Adrenal gland (tissue), 5 donors: ENCODE results near the gene SYT2.

ENCODE experiments used
- CTCF ChIP-seq, 6 experiments: fragments of 450-650 bp in 4 of 6; fragments of 200-600 bp in 2 of 6; sonication (generic) in 1 of 6; IDR thresholded peaks; 1 replicate in 5 of 6; 2 replicates in 1 of 6; pipeline versions ENCODE4 v1.5.1 to v1.8.0; 2016 to 2021; ENCODE audit warnings: antibody characterized with exemption in 6 of 6, mild to moderate bottlenecking in 2 of 6, moderate library complexity in 1 of 6
- POLR2A ChIP-seq, 2 donors: fragments of 450-650 bp; IDR thresholded peaks; one replicate each; pipeline ENCODE4 v1.6.1; 2017; ENCODE audit warnings: antibody characterized with exemption in 2 of 2, mild to moderate bottlenecking in 2 of 2, moderate library complexity in 1 of 2
- donor health status: DM: no; HTN: no; CAD: no.

DNA sequence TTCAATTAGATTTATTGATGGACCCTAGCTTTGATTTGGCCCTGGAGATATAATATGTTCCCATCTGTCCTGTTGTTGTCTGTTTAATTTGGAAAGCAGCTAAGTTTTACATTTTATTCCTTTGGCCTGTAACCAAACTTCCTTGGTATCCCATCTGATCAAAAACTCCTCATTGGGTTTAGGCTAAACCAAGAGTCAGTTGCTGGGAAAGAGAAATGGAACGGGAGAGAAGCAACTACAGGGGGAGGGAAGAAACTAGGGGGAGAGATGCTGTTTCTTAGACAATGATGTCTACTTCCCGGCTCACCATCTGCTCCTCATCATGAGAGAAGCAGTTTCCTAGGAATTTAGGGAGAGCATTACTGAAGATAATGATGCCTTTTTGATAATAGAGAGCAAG lies 141.8 kb downstream of the SYT2 start:
- no peak for TF ChIP-seq CTCF (IDR thresholded peaks at IDR 0.05)
- no peak for TF ChIP-seq POLR2A (IDR thresholded peaks at IDR 0.05)
